ENCODE results near the gene PEX5L.

PEX5L gene

GRCh38 chr3:179955286-179955685 lies 81.5 kb downstream of the PEX5L start:
- DNase-seq: no peak

- DNase-seq: no peak
These were observed 82.5 kb downstream of the PEX5L start for GRCh38 chr3:179953993-179954870.

GRCh38 chr3:179950840-179951239 lies 85.9 kb downstream of the PEX5L start:
- no peak for DNase-seq

GRCh38 chr3:179949869-179950268 lies 86.9 kb downstream of the PEX5L start:
- no peak for DNase-seq

- peak; percentile 42 for DNase-seq
These were observed 87.3 kb downstream of the PEX5L start for GRCh38 chr3:179949412-179949811.

GRCh38 chr3:179948740-179949139 lies 88.0 kb downstream of the PEX5L start:
- DNase-seq: peak; percentile 3

- DNase-seq: no peak
These were observed 91.2 kb downstream of the PEX5L start for GRCh38 chr3:179945569-179945968.

- DNase-seq: no peak
These were observed 93.4 kb downstream of the PEX5L start for GRCh38 chr3:179943117-179943880.

- DNase-seq: no peak
These were observed 94.1 kb downstream of the PEX5L start for GRCh38 chr3:179942553-179943075.

GRCh38 chr3:179935710-179936109 lies 101.0 kb downstream of the PEX5L start:
- DNase-seq: no peak

GRCh38 chr3:179933914-179934313 lies 102.8 kb downstream of the PEX5L start:
- DNase-seq: no peak

- peak; percentile 73 for DNase-seq
These were observed 103.7 kb downstream of the PEX5L start for GRCh38 chr3:179933080-179933479.

- DNase-seq: no peak
These were observed 104.1 kb downstream of the PEX5L start for GRCh38 chr3:179932674-179933073.

- peak; percentile 44 for DNase-seq
These were observed 107.6 kb downstream of the PEX5L start for GRCh38 chr3:179929091-179929529.

- no peak for DNase-seq
These were observed 109.5 kb downstream of the PEX5L start for GRCh38 chr3:179927191-179927590.

- DNase-seq: no peak
These were observed 114.8 kb downstream of the PEX5L start for GRCh38 chr3:179921951-179922350.

GRCh38 chr3:179921500-179921899 lies 115.2 kb downstream of the PEX5L start:
- no peak for DNase-seq

GRCh38 chr3:179907784-179908482 lies 128.8 kb downstream of the PEX5L start:
- no peak for DNase-seq

GRCh38 chr3:179902061-179902460 lies 134.7 kb downstream of the PEX5L start:
- DNase-seq: no peak

- no peak for DNase-seq
These were observed 138.7 kb downstream of the PEX5L start for GRCh38 chr3:179898024-179898423.

GRCh38 chr3:179897231-179897630 lies 139.5 kb downstream of the PEX5L start:
- no peak for DNase-seq

GRCh38 chr3:179896507-179896906 lies 140.2 kb downstream of the PEX5L start:
- DNase-seq: no peak

GRCh38 chr3:179895330-179895729 lies 141.4 kb downstream of the PEX5L start:
- no peak for DNase-seq
